GM13977 (cell line): Measurements from ENCODE around the gene TUBA4A.

Experiments used
- DNase-seq: peaks from one replicate; pipeline ENCODE4 v3.0.0; 2012; ENCODE audit warnings: low spot score
- in situ Hi-C: fragments of 300-500 bp; cut with MboI; formaldehyde crosslinking; loops from one replicate; pipeline ENCODE4 v1.12.0; 2022; ENCODE audit warnings: low sequenced_read_pairs, low pct_unique_long_range_greater_than_20kb, mixed read lengths, inconsistent platforms; ENCODE audit not compliant: unreplicated experiment
- TF ChIP-seq, protein P1 (sequence below): IDR thresholded peaks from 2 replicates; pipeline ENCODE4 v1.5.1; 2012; ENCODE audit warnings: mild to moderate bottlenecking, control low read depth; ENCODE audit not compliant: insufficient read depth; ENCODE audit errors: extremely low read depth, missing control alignments

The TUBA4A gene

GRCh38 chr2:219281588-219281987 is 27.9 kb upstream of the TUBA4A start:
- no peak for DNase-seq
- TF ChIP-seq, protein P1, sequence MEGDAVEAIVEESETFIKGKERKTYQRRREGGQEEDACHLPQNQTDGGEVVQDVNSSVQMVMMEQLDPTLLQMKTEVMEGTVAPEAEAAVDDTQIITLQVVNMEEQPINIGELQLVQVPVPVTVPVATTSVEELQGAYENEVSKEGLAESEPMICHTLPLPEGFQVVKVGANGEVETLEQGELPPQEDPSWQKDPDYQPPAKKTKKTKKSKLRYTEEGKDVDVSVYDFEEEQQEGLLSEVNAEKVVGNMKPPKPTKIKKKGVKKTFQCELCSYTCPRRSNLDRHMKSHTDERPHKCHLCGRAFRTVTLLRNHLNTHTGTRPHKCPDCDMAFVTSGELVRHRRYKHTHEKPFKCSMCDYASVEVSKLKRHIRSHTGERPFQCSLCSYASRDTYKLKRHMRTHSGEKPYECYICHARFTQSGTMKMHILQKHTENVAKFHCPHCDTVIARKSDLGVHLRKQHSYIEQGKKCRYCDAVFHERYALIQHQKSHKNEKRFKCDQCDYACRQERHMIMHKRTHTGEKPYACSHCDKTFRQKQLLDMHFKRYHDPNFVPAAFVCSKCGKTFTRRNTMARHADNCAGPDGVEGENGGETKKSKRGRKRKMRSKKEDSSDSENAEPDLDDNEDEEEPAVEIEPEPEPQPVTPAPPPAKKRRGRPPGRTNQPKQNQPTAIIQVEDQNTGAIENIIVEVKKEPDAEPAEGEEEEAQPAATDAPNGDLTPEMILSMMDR, result no peak
- in situ Hi-C loops, result no loop called here

GRCh38 chr2:219280651-219281050 is 26.9 kb upstream of the TUBA4A start:
- DNase-seq, result no peak
- in situ Hi-C loops, result no loop called here
- TF ChIP-seq, protein P1, result no peak

- TF ChIP-seq, protein P1, result peak; percentile 13
- in situ Hi-C loops, result no loop called here
- DNase-seq, result no peak
Observed at GRCh38 chr2:219279916-219280516, 26.3 kb upstream of the TUBA4A start.

GRCh38 chr2:219279151-219279915 is 25.6 kb upstream of the TUBA4A start, which contains the start of gene DNAJB2:
TSS of gene DNAJB2 (plus strand) at chr2:219279366. CDS start at chr2:219279834, 468 bp downstream.
- TF ChIP-seq, protein P1, result peak; percentile 7
- DNase-seq, result peak; percentile 100
- in situ Hi-C loops, result no loop called here

- DNase-seq, result peak; percentile 43
- TF ChIP-seq, protein P1, result no peak
- in situ Hi-C loops, result no loop called here
Observed at GRCh38 chr2:219278655-219279150, 25.0 kb upstream of the TUBA4A start.

DNA sequence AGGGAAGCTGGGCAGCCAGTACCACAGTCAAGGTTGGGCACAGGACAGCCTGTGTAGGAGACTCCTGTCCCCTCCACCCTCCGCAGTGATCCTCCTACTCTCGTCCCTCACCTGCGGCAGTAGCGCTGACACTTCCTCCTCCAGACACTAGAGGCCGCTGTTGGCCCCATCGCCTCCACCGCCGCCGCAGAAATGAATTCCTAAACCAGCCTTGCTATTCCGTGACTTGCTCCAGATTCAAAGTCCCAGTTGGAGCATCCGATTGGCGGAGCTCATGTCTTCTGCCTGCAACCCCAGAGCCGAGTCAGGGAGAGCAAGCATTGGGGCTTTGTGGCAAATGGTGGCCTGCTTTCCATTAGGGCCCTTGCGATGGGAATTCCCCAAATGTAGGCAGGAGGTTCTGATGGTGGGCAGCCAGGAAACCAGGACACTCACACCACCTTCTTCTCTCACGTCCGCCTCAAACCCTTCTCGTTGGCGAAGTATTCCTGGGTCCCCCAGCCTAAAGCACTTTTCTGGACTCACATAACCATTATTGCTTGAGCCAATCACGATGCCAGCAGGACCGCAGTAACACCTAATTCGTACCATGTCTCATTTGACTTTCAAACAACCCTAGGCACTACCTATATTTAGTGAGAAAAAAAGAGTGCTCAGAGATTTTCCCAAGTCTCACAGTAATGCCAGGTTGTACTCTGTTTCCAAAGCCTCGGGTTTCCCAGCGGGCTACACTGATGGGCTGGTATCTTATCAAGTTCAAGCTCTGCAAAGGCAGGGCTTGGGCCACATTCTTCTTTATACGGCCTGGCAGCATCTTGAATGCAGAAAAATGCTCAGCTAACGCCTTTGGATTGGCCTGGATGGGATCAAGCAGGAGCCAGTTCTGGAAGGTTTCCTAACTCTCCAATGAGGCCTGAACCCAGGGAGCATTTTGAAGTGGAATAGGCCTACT is 24.3 kb upstream of the TUBA4A start:
- TF ChIP-seq, protein P1, result peak; percentile 97
- DNase-seq, result peak; percentile 79
- in situ Hi-C loops, result no loop called here
